Neural progenitor cell (in vitro differentiated cells): ENCODE measurements around the gene GALNS. TPM values are rescaled to one million over a fixed set of nuclear protein-coding genes. Genes with fewer than 3 reads are reported as not detected.

ENCODE experiments used
- DNase-seq: peaks from one replicate; pipeline ENCODE4 v3.0.0-alpha.2; 2016; ENCODE audit warnings: low spot score
- H2AFZ ChIP-seq: fragments of 200-600 bp; sonication (generic); replicated peaks from 2 replicates; pipeline ENCODE4 v1.6.1; 2016; ENCODE audit warnings: antibody characterized with exemption
- H3F3A ChIP-seq: fragments of 200-600 bp; sonication (generic); 2 replicates; pipeline ENCODE4 v1.6.1; 2016; ENCODE audit warnings: antibody characterized with exemption, low read depth
- H3K27ac ChIP-seq: fragments of 200-600 bp; sonication (generic); 2 replicates; pipeline ENCODE4 v1.5.1; 2016; ENCODE audit warnings: mild to moderate bottlenecking
- H3K27me3 ChIP-seq: fragments of 200-600 bp; sonication (generic); 2 replicates; pipeline ENCODE4 v1.6.1; 2016; ENCODE audit warnings: mild to moderate bottlenecking, moderate library complexity
- H3K36me3 ChIP-seq: fragments of 200-600 bp; sonication (generic); 2 replicates; pipeline ENCODE4 v1.5.1; 2016
- H3K4me1 ChIP-seq: fragments of 200-600 bp; sonication (generic); 2 replicates; pipeline ENCODE4 v1.6.1; 2016; ENCODE audit warnings: mixed run types
- H3K4me2 ChIP-seq: fragments of 200-600 bp; sonication (generic); 2 replicates; pipeline ENCODE4 v1.6.1; 2016
- H3K4me3 ChIP-seq: fragments of 200-600 bp; sonication (generic); 2 replicates; pipeline ENCODE4 v1.5.1; 2016
- H3K79me2 ChIP-seq: fragments of 200-600 bp; sonication (generic); 2 replicates; pipeline ENCODE4 v1.6.1; 2016; ENCODE audit warnings: low read depth
- H3K9ac ChIP-seq: fragments of 200-600 bp; sonication (generic); 2 replicates; pipeline ENCODE4 v1.6.1; 2016
- H3K9me3 ChIP-seq: fragments of 200-600 bp; sonication (generic); 2 replicates; pipeline ENCODE4 v1.5.1; 2016; ENCODE audit warnings: low read depth
- H4K20me1 ChIP-seq: fragments of 200-600 bp; sonication (generic); 2 replicates; pipeline ENCODE4 v1.6.1; 2016; ENCODE audit warnings: low read depth
- H3K27ac Mint-ChIP-seq: 3 replicates; pipeline ENCODE4 v1.8.0; 2021; ENCODE audit warnings: mixed read lengths
- H3K27me3 Mint-ChIP-seq: 2 replicates; pipeline ENCODE4 v1.8.0; 2022; ENCODE audit warnings: low read depth, mild to moderate bottlenecking, inconsistent platforms, moderate library complexity, mixed read lengths; ENCODE audit not compliant: insufficient read depth
- H3K36me3 Mint-ChIP-seq: 3 replicates; pipeline ENCODE4 v1.8.0; 2021; ENCODE audit warnings: mixed read lengths
- H3K4me1 Mint-ChIP-seq: 3 replicates; pipeline ENCODE4 v1.8.0; 2021; ENCODE audit warnings: mixed read lengths
- H3K4me3 Mint-ChIP-seq: 3 replicates; pipeline ENCODE4 v1.8.0; 2021; ENCODE audit warnings: mild to moderate bottlenecking, moderate library complexity, mixed read lengths
- H3K9me3 Mint-ChIP-seq: 3 replicates; pipeline ENCODE4 v1.8.0; 2020; ENCODE audit warnings: mixed read lengths
- CTCF ChIP-seq: fragments of 200-600 bp; sonication (generic); IDR thresholded peaks from 2 replicates; pipeline ENCODE4 v1.5.1; 2017; ENCODE audit warnings: antibody characterized with exemption, mild to moderate bottlenecking
- EZH2 ChIP-seq: fragments of 200-600 bp; sonication (generic); IDR thresholded peaks from 2 replicates; pipeline ENCODE4 v1.6.1; 2017; ENCODE audit warnings: antibody characterized with exemption, mild to moderate bottlenecking, moderate library complexity
- EZH2phosphoT487 ChIP-seq: fragments of 200-600 bp; sonication (generic); IDR thresholded peaks from 2 replicates; pipeline ENCODE4 v1.6.1; 2017; ENCODE audit warnings: antibody characterized with exemption
- total RNA-seq: library from RNA; depleted of rRNA; stranded (reverse); fragments of >200 nt; gene quantifications from 2 replicates; pipeline ENCODE4 v1.2.3, GENCODE V29; 2015; ENCODE audit warnings: low replicate concordance

Gene GALNS
- total RNA-seq, 1 donor from 2014 or later = 5.0 TPM

DNA sequence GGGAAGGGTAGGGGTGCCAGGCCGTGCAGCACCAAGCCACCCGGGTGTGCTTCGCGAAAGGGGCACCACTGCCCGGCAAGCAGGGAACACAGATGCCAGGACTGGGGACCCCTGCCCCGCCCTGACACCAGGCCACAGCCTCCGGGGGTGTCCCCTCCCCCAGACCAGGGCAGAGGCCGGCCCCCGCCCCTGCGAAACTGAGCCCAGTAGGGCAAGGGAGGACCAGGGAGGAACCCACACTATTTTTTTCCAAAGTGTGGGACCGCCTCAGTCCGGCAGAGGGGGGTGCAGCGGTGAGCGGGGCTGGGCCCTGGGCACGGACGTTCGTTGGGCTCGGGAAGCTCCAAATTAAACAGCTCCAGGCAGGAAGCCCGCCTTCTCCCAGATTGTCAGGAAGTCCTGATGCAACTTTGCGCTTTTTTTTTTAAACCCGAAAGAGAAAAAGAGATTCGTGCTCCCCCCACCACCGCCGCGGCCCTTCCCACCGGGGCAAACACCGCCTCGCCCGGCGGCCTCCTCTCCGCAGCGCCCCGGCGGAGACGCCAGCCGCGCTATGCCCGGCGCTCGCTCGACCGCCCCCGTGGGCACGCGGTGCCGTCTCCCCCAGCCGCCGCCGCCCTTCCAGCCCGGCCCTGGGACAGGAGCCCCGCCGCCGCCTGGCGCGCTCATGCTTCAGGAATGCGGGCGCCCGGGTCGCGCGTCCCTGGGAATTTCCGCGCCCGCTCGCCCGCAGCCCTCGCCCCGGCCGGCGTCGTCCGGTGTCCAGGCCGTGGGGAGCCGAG is 72.5 kb downstream of the GALNS start:
- peak overlapping the region; percentile 83 for H3K4me2 ChIP-seq
- Mint-ChIP-seq H3K36me3 (no peaks in the 10 kb centered on the region), H3K9me3 (no peaks in the 10 kb centered on the region), H3K4me1 (peaks cover 17% of the 10 kb centered on the region), H3K27me3 (peaks cover 23% of the 10 kb centered on the region), H3K27ac (no peak overlapping the region), H3K4me3 (peak overlapping the region; percentile 77)
- peak; percentile 86 for DNase-seq
- H3F3A ChIP-seq = peaks cover 19% of the 10 kb centered on the region
- no peak overlapping the region for H3K27ac ChIP-seq
- no peak overlapping the region for H3K9ac ChIP-seq
- peak overlapping the region; percentile 50 for H3K4me3 ChIP-seq
- no peaks in the 10 kb centered on the region for H3K9me3 ChIP-seq
- peaks cover 39% of the 10 kb centered on the region for H3K27me3 ChIP-seq
- no peaks in the 10 kb centered on the region for H3K4me1 ChIP-seq
- peak overlapping the region; percentile 94 for H2AFZ ChIP-seq
- TF ChIP-seq EZH2phosphoT487 (peak; percentile 28), EZH2 (no peak), CTCF (peak; percentile 58)
- no peaks in the 10 kb centered on the region for H3K79me2 ChIP-seq
- H4K20me1 ChIP-seq = no peaks in the 10 kb centered on the region
- no peaks in the 10 kb centered on the region for H3K36me3 ChIP-seq

- no peaks in the 10 kb centered on the region for H3K36me3 Mint-ChIP-seq
Observed at GRCh38 chr16:88783391-88784073, 73.2 kb downstream of the GALNS start.

More at GRCh38 chr16:88783391-88784073, 73.2 kb downstream of the GALNS start:
- Histone ChIP-seq H3K9me3 (no peaks in the 10 kb centered on the region), H3K9ac (no peak overlapping the region), H3K27ac (no peak overlapping the region), H3F3A (peaks cover 19% of the 10 kb centered on the region), H3K36me3 (no peaks in the 10 kb centered on the region), H3K4me2 (peak overlapping the region; percentile 83), H2AFZ (no peak overlapping the region), H3K4me1 (peaks cover 2% of the 10 kb centered on the region), H3K79me2 (no peaks in the 10 kb centered on the region), H3K27me3 (peaks cover 39% of the 10 kb centered on the region), H3K4me3 (peak overlapping the region; percentile 50), H4K20me1 (no peaks in the 10 kb centered on the region)
- TF ChIP-seq CTCF (no peak), EZH2phosphoT487 (no peak), EZH2 (no peak)
- Mint-ChIP-seq H3K27me3 (peaks cover 23% of the 10 kb centered on the region), H3K4me1 (peaks cover 20% of the 10 kb centered on the region), H3K4me3 (peak overlapping the region; percentile 71), H3K9me3 (no peaks in the 10 kb centered on the region), H3K27ac (no peak overlapping the region)
- DNase-seq = no peak
